HG03342 (cell line): ENCODE measurements around the gene MED13.
A peak's percentile ranks its signal among the peaks of the same experiment; 100 is the strongest.

Experiments used
- ATAC-seq: cut with Tn5 transposase; IDR thresholded peaks from one replicate; pipeline ENCODE4 v1.9.1; 2021; ENCODE audit warnings: mild to moderate bottlenecking, moderate library complexity; ENCODE audit not compliant: unreplicated experiment

The MED13 gene, protein sequence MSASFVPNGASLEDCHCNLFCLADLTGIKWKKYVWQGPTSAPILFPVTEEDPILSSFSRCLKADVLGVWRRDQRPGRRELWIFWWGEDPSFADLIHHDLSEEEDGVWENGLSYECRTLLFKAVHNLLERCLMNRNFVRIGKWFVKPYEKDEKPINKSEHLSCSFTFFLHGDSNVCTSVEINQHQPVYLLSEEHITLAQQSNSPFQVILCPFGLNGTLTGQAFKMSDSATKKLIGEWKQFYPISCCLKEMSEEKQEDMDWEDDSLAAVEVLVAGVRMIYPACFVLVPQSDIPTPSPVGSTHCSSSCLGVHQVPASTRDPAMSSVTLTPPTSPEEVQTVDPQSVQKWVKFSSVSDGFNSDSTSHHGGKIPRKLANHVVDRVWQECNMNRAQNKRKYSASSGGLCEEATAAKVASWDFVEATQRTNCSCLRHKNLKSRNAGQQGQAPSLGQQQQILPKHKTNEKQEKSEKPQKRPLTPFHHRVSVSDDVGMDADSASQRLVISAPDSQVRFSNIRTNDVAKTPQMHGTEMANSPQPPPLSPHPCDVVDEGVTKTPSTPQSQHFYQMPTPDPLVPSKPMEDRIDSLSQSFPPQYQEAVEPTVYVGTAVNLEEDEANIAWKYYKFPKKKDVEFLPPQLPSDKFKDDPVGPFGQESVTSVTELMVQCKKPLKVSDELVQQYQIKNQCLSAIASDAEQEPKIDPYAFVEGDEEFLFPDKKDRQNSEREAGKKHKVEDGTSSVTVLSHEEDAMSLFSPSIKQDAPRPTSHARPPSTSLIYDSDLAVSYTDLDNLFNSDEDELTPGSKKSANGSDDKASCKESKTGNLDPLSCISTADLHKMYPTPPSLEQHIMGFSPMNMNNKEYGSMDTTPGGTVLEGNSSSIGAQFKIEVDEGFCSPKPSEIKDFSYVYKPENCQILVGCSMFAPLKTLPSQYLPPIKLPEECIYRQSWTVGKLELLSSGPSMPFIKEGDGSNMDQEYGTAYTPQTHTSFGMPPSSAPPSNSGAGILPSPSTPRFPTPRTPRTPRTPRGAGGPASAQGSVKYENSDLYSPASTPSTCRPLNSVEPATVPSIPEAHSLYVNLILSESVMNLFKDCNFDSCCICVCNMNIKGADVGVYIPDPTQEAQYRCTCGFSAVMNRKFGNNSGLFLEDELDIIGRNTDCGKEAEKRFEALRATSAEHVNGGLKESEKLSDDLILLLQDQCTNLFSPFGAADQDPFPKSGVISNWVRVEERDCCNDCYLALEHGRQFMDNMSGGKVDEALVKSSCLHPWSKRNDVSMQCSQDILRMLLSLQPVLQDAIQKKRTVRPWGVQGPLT (N-terminal part only)

DNA sequence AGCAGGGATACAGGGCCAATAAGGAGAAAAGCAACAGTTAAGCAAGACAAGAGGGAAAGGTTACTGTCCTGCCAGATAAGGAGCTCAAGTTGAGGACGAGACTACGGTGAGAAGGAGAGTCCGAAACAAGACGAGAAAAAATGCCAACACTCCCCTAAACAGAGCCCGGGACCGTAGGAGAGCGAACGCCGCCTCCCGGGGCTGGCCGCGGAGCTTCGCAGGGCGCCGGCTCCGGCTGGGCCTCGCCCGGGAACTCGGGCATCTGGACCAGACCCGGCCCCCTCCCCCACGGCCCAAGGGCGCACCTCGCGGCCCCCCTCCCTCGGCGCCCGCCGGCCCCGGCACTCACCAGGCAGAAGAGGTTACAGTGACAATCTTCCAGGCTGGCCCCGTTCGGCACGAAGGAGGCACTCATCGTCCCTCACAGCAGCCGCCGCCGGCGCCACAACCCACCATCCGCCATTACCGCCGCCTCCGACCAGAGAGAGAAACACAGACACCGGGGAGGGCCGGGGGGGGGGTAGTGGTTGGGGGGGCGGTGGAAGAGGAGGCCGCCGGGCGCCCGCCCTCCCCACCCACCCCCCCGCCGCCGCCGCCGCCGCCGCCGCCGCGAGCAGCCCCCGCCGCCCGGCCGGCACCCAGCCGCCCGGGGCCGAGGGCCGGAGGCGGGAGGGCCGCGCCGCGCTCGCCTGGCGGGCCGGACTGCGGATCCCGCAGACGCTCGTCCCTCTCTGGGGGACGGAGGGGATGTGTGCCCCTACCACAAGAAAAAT lies at the start of gene MED13:
Gene MED13 (minus strand): TSS at position 488 of the 773 bp plus-strand sequence. CDS start 73 bp downstream, at position 415.
- peak; percentile 22 for ATAC-seq

DNA sequence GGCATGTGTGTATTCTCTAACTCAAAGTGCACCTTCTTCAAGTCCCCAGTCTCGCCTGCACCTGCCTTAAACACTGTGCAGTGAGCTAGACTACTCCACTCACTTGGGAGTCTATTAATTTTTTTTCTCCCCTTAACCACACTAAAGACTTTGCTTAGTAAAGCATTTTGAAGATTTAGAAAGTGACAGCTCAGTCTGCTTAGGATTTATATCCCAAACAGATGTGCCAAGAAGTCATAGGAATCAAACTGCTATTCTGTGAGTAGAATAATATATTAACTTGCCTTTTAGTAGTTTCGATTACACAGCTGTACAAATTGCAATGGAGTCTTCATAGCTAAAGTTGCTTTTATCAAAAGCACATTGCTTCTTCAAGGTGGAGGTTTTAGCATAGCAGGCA lies 47.2 kb upstream of the MED13 start:
- no peak for ATAC-seq

DNA sequence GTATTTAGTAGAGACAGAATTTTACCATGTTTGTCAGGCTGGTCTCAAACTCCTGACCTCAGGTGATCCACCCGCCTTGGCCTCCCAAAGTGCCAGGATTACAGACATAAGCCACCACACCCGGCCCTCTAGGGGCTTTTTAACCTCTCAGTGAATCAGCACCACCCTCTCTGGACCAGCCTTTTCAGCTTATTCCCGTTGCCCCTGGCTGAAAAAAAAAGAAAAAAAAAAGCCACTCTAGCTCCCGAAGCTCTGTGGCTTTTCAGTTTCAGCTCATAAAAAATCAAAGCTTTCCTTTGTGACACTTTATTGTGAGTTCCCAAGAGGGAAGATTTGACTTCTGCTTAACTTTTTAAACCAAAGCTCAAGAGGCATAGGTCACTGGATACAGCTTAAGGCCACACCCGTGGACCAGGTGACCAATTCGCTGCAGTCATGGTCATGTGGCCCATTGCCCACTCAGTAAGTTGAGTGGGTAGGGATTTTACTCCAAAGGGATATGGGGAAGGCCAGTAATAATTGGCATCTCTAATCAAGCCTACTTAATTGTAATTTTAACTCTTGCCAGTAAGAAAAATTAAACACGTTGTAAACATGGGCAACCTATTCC lies 46.6 kb upstream of the MED13 start:
- ATAC-seq: no peak

DNA sequence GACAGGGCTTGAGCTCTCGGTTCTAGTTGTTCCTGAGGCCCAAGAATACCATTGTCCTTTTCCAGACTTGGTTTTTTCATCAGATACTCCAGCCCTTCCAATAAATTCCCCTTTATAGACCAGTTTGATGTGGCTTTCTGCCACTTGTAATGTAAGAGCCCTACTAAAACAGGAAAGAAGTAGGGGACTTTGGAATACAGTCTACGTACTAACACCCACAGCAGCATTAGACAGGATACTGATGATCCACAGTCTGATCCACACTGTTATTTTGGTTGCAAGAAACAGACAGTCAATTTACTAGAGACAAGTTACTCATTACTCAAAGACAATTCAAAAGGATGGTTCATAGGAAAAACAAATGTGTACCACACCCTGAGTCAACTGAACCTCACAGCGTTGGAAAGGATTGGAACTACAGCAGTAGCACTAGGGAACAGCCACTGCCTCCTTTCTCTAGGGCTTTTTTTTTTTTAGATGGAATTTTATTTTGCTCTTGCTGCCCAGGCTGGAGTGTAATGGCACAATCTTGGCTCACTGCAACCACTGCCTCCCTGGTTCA lies 45.9 kb upstream of the MED13 start:
- ATAC-seq: no peak

DNA sequence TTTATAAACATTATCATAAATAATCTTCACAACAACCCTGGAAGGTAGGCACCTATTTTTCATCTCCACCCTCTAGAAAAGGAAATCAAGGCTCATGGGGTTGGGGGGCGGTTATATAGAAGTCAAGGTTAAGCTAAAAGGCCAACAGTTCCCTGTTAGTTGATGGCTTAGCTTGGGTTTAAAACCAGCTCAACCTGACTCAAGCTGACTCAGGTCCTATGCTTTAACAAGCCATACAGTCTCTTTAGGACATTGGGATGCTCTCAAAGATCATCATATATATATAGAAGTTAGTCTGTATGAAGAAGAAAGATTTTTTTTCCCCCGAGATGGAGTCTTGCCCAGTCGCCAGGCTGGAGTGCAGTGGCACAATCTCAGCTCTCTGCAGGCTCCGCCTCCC lies 44.8 kb upstream of the MED13 start:
- ATAC-seq: no peak

DNA sequence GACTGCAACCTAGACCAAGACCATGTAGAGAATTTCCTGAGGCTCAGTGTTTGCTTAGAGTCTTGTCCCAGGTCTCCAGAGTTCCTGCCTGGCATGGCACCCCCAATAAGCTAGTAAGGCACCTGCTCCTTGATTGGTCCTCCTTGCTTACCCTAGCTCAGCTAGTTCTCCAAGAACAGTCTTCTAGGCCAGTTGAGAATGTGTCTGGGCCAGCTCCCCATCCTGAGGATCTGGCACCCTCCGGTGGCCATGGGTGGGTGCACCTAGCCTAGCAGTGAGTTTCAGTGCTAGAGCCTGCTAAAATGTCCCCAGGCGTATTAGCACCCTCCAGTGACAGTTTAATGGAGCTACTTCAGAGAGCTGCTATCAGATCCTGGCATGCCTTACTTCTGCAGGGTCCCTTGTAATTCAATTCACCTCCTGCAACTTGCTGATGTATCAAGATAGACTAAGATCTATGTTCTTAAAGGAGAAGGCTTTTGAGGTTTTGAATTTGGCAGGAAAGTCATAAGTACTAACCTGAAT lies 44.4 kb upstream of the MED13 start:
- peak; percentile 98 for ATAC-seq

DNA sequence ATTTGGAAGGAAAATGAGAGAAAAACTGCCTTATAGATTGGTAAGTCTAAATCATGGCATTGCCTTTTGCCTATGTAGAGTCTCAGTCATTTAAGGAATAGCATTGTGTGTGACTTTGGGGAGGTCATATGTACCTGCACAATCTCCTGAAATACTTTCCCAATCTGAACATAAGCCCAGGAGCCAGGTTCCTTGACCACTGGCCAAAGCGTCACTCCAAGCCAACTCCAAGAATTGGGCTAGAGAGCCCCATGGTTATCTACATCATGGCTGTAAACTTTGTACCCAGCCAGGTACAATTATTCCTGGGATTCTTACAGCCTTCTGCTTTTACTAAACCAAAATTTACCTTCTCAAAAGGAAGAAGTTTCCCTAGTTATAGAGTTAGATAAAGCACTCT lies 40.8 kb upstream of the MED13 start:
- no peak for ATAC-seq

DNA sequence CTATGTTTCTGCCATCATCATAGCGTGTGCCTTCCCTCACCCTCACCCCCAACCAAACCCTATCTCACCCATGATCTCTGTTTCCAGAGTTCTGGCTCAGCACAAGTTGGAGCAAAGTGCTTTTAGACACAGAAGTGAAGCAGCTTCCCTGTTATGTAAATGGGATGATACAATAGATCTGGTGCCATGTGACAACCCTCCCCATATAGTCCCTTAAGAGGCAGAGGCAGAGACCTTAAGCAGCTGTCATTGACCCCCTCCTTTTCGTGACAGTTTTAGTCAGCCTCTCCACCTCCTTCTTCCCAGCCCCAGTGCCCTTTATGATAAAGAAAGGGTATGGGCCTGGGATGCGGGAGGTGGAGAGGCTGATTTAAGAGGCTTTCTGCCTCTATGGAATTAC lies 40.3 kb upstream of the MED13 start:
- ATAC-seq: no peak

DNA sequence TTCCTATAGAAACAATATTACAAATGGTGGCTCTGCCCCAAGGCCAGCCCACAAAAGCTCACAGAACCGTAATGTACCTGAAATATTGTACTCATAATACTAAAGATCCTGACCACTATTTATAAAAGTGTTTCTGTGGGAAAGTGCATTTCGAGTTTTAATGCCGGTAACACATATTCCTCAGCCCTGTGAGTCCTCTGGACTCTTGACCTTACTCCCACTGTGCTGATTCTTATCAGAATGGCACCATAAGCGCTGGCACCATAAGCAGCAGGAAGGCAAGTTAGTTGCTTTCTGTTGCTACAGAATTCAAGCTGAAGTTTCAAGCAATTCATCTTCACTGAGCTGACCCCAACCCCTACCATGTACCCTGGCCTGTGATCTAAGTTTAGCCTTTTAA lies 36.4 kb upstream of the MED13 start:
- ATAC-seq: no peak

DNA sequence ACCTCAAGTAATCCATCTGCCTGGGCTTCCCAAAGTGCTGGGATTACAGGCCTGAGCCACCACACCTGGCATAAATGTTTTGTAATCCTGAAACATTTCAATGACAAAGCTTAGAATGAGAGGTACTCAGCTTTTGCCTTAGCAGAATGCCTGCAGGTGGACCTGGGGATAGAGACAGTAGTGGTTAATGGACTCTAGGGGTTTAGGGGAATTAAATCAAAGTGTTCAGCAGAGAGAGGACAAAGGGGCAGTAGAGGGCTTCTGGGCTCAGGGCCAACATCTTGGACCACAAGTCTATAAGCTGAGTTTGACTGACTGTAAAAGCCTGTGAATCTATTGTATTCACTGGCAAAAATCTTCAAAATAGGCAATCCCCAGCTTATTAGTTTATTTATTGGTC lies 36.0 kb upstream of the MED13 start:
- ATAC-seq: no peak

DNA sequence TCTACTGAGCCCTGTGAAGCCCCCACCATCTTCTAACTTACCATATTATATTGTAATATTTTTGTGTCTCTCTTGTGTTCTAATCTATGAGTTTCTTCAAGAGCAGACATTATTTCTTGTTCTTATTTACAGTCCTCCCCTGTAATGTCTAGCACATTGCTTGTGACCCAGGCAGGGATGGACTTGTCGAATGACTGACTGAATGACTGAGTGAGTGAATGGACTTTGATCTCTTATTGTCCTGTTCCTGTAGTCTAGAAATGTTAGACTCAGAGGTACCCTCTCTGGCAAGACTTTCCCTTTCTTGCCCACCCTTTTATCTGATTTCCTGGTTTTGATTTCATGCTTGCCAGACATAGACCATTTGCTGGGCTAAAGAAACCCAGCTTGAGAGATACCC lies 35.0 kb upstream of the MED13 start:
- ATAC-seq: no peak

DNA sequence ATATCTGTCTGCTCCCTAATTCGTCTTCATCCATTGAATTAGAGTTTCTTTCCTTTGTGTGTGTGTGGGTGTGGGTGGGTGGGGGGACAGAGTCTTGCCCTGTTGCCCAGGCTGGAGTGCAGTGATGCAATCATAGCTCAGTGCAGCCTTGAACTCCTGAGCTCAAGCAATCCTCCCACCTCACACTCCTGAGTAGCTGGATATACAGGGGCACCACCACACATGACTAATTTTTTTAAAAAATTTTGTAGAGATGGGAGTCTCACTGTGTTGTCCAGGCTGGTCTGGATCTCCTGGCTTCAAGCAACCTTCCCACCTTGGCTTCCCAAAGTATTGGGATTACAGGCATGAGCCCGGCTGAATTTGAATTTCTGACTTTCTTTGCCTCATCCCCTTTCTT lies 34.5 kb upstream of the MED13 start:
- no peak for ATAC-seq

DNA sequence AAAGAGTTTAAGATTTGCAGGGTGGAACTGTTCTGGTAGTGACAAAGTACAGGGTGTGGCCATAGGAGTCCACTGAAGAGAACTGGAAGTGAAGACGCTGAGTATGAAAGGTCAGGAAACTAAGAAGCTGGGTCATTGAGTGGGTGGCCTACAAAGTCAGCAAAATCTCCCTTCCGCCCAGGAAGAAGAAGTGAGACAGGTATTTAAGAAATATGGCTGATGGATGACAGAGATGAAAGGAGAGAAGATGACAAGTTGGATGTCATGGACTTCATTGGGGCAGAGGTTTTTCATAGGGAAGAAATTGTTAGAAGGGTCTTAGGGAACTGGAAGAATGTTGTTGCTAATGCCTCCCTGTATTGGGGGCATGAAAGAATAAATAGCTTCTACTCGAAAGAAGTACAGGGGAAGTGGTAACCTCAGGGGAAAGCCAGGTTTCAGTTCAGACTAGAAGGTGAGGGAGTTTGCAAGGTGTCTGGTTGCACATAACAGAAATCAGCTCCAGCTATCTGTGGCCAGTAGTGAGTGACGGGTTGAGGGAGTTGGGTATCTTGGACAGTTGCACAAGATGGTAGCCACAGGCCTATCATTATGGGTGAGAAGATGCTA lies 33.6 kb upstream of the MED13 start:
- peak; percentile 84 for ATAC-seq

DNA sequence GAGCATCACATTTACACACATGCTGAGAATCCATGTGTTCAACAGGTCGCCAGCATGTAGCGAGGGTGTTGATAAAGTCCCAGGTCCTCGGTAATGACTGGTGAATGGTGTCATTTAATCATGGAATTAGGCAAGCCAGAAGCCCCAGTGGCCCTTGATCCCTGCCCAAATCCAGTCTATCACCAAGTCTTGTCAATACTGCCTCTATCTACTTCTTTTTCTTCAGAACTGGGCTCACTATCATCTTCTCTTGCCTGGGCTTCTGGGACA lies 31.3 kb upstream of the MED13 start:
- no peak for ATAC-seq

DNA sequence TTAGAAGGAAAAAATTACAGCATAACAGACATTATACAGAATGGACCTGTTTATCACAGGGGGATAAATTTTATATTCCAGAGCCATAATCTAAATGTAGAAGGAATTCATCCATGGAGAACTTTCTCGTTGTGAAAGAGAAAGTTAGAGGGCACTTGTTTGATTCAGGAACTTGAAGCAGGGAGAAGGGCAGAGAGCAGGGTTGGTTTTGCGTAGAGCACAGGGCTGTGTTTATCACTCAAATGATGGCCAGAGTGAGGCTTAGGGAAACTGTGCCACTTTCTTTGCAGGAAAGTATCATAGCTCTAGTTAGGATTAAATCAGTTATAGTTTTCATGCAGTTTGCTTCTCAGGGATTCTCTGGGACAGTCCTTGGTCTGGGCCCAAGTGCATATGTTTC lies 29.1 kb upstream of the MED13 start:
- ATAC-seq: no peak

DNA sequence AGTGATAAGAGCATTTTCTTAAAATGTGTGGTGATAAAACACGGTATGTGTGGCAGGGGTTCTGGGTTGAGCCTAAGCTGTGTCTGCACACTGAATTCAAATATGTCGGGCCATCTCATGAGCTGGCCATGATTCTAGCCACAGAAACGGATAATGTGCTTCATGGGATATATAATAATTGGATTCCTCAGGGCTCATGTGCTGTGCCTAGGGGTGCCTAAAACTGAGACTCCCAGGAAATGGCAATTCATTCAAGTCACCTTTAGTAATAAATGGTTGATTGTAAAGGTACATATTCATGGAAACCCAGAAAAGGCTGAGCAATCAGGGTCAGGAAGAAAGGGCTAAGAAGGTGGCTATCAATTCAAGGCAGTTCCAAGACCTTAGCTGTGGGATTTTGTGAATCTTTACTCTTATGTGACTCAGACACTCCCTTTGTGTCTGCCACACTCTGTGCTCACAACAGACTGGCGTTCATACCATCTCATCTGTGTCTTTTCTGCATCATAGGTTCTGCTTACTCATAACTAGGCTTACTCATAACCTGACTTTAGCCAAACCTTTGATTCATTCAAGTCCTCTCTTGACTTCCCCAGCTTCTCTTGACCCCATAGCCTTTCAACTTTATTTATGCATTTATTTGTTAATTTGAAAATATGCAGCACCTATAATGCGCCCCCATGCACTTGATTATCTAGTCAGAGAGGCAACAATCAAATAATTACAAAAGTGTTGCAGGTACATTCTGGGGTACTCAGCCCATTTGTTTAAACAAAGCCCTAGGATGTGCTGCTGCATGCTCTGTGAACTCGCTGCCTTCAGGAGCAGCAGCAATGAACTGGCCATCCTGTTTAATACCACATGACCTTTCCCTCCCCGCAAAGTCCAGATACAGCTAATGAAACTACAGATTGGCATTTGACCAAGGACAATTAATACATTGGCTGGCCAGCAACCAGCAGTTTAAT lies 28.4 kb upstream of the MED13 start:
- peak; percentile 98 for ATAC-seq

DNA sequence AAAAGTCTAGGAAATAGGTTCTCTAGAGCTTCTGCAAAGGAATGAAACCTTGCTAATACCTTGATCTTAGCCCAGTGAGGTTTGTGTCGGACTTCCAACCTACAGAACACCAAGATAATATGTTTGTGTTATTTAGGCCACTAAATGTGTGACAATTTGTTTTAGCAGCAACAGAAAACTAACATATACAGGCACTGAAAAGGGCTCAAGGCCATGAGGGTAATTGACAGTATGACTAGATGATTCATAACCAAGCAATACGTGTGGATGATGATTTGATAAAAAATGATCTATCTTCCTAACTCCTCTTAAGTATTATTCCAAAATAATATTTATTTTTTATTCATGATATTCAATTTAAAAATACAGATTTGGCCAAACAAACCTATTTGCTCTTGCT lies 27.7 kb upstream of the MED13 start:
- no peak for ATAC-seq

DNA sequence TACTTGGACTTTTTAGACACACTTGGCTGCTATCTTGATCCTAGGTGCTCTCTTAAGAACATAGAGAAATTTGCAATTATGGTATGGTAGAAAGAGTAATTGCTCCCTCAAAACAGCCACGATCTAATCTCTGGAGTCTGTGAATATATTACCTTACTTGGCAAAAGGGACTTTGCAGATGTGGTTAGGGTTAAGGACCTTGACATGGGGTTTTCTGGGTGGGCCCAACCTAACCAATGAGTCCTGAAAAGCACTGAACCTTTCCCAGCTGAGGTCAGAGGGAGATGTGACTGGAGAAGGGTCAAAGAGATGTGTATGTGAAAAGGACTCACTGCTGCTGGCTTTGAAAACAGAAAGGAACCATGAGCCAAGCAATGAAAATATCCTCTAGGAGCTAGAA lies 26.7 kb upstream of the MED13 start:
- ATAC-seq: no peak
